Measurements from ENCODE around the gene TUBD1.

DNA sequence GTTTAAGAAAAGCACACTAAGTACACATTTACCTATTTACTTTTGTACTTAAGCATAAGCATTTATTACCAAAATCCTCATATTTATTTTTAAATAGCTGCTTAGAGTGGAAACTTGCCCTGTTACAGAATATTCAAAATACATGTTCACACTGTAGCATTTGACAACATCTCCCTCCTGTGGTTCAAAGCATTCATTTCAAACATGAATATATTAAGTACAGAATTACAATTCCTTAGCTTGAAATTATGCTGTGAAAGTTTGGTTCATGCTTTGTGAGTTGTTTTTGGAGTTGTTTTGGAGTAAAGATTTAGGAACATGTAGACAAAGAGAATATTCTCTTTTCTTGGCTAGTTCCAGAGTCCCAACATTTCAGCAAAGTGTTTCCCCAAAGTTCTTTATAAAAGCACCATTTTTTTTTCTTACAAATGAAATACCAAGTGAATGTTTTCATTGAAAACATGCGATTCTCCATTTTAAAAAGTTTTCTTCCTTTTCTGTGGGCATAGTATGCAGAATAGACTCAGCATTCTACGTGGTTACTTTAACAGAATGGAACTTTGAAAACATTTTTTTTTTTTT, 33.2 kb downstream of the TUBD1 start:
- TF ChIP-seq JUND (IDR thresholded peaks at IDR 0.05) (no peak), CTCF (IDR thresholded peaks at IDR 0.05; ENCODE audit: low read depth, low read length, missing input control) (peak; percentile 64), HNF4A (conservative IDR thresholded peaks at IDR 0.05) (no peak), TAF1 (conservative IDR thresholded peaks at IDR 0.05) (no peak), YY1 (IDR thresholded peaks at IDR 0.05) (no peak), NR2F2 (IDR thresholded peaks at IDR 0.05) (no peak), FOXA1 (IDR thresholded peaks at IDR 0.05) (no peak)

All from liver (tissue), 3 donors.